A549 (cell line): ENCODE measurements around the gene GAS7. TPM values are rescaled to one million over a fixed set of nuclear protein-coding genes. Genes with fewer than 3 reads are reported as not detected.

Experiments
- ATAC-seq, 2 experiments: fragments of 200-7000 bp in 1 of 2; fragments of >200 bp in 1 of 2; cut with Nextera tagmentation in 1 of 2; cut with Tn5 transposase in 1 of 2; 3 replicates each; pipeline versions ENCODE4 v1.8.0 to v1.9.1; 2018 to 2020; ENCODE audit warnings: mild to moderate bottlenecking in 1 of 2, moderate library complexity in 1 of 2
- CTCF ChIA-PET: fragments of 300-600 bp; sonication (Branson Sonifier 250); formaldehyde crosslinking; extraction: SDS; loops from one replicate; lab custom pipeline; 2021; ENCODE audit warnings: antibody characterized with exemption, inconsistent platforms; lab: Yijun Ruan, JAX
- POLR2A ChIA-PET: fragments of 350-600 bp; formaldehyde crosslinking; extraction: SDS; loops from one replicate; lab custom pipeline; 2021; ENCODE audit warnings: antibody characterized with exemption, inconsistent platforms; lab: Yijun Ruan, JAX
- DNase-seq, 2 experiments: peaks; one replicate each; pipeline versions ENCODE4 v3.0.0 to v3.0.0-alpha.2; 2011 to 2016; ENCODE audit warnings: low read depth in 1 of 2, low spot score in 1 of 2
- FAIRE-seq: peaks from 2 replicates; lab custom pipeline; 2011; peaks lifted over from hg19 to GRCh38; lab: Jason Lieb, UNC
- H3K27ac ChIP-seq, 2 experiments: fragments of >200 bp; sonication (Bioruptor Twin); formaldehyde crosslinking; 3 replicates each; pipeline ENCODE4 v1.5.1; 2016 to 2017
- H3K4me1 ChIP-seq: fragments of >200 bp; sonication (Bioruptor Twin); formaldehyde crosslinking; 3 replicates; pipeline ENCODE4 v1.6.1; 2016
- H3K4me2 ChIP-seq: fragments of >200 bp; sonication (Bioruptor Twin); formaldehyde crosslinking; 3 replicates; pipeline ENCODE4 v1.6.1; 2016
- H3K4me3 ChIP-seq: fragments of >200 bp; sonication (Bioruptor Twin); formaldehyde crosslinking; 3 replicates; pipeline ENCODE4 v1.5.1; 2016
- H3K9me3 ChIP-seq: fragments of >200 bp; sonication (Bioruptor Twin); formaldehyde crosslinking; 3 replicates; pipeline ENCODE4 v1.6.1; 2016
- CEBPB ChIP-seq, 2 experiments: fragments of >200 bp in 1 of 2; sonication (Bioruptor Twin) in 1 of 2; formaldehyde crosslinking in 1 of 2; IDR thresholded peaks; 2 replicates each; pipeline ENCODE4 v1.6.1; 2012 to 2016
- ESRRA ChIP-seq: fragments of 150-350 bp; IDR thresholded peaks from 2 replicates; pipeline ENCODE4 v1.6.1; 2014; ENCODE audit warnings: mild to moderate bottlenecking, low read length, borderline replicate concordance
- HDAC2 ChIP-seq: fragments of 200-600 bp; sonication (generic); IDR thresholded peaks from 2 replicates; pipeline ENCODE4 v1.6.1; 2016
- HES2 ChIP-seq: fragments of >200 bp; sonication (Bioruptor Twin); formaldehyde crosslinking; IDR thresholded peaks from 2 replicates; pipeline ENCODE4 v1.6.1; 2016
- HOXB5 ChIP-seq: fragments of 250-450 bp; sonication (Bioruptor Pico); IDR thresholded peaks from 2 replicates; pipeline ENCODE4 v1.5.0; 2020; ENCODE audit warnings: mild to moderate bottlenecking, moderate library complexity
- JUN ChIP-seq, 2 experiments: fragments of >200 bp; sonication (Bioruptor Twin); formaldehyde crosslinking; IDR thresholded peaks; 2 replicates in 1 of 2; 3 replicates in 1 of 2; pipeline ENCODE4 v1.6.1; 2016 to 2017
- JUNB ChIP-seq: fragments of >200 bp; sonication (Bioruptor Twin); formaldehyde crosslinking; IDR thresholded peaks from 2 replicates; pipeline ENCODE4 v1.6.1; 2016
- KDM5A ChIP-seq: fragments of 200-600 bp; sonication (generic); IDR thresholded peaks from 2 replicates; pipeline ENCODE4 v1.6.1; 2016; ENCODE audit warnings: antibody characterized with exemption, mild to moderate bottlenecking
- MAFK ChIP-seq: fragments of 450-650 bp; IDR thresholded peaks from 2 replicates; pipeline ENCODE4 v1.6.1; 2014; ENCODE audit not compliant: partially characterized antibody
- MYC ChIP-seq: IDR thresholded peaks from 2 replicates; pipeline ENCODE4 v1.6.1; 2012; ENCODE audit warnings: mild to moderate bottlenecking, inconsistent platforms, low read length, improper control_type of control experiment, borderline replicate concordance
- NFE2L2 ChIP-seq: fragments of 150-350 bp; conservative IDR thresholded peaks from 2 replicates; pipeline ENCODE4 v1.6.1; 2014; ENCODE audit warnings: low read length
- NPAS2 ChIP-seq: fragments of 250-450 bp; sonication (Bioruptor Pico); IDR thresholded peaks from 2 replicates; pipeline ENCODE4 v1.8.0; 2022; ENCODE audit warnings: mild to moderate bottlenecking, moderate library complexity, borderline replicate concordance
- NR3C1 ChIP-seq: fragments of >200 bp; sonication (Bioruptor Twin); formaldehyde crosslinking; IDR thresholded peaks from 3 replicates; pipeline ENCODE4 v1.6.1; 2017
- POLR2A ChIP-seq: IDR thresholded peaks from 2 replicates; pipeline ENCODE4 v1.6.1; 2012; ENCODE audit warnings: mild to moderate bottlenecking, low read length
- RARB ChIP-seq: fragments of 250-450 bp; sonication (Bioruptor Pico); IDR thresholded peaks from 2 replicates; pipeline ENCODE4 v1.8.0; 2021; ENCODE audit warnings: mild to moderate bottlenecking, moderate library complexity
- SREBF2 ChIP-seq: fragments of 450-650 bp; IDR thresholded peaks from 2 replicates; pipeline ENCODE4 v1.6.1; 2014; ENCODE audit warnings: mild to moderate bottlenecking, moderate library complexity
- TP53 ChIP-seq: fragments of 250-450 bp; sonication (Bioruptor Pico); IDR thresholded peaks from 2 replicates; pipeline ENCODE4 v1.5.0; 2021; ENCODE audit warnings: mild to moderate bottlenecking, moderate library complexity
- ZC3H11A ChIP-seq: fragments of 450-650 bp; IDR thresholded peaks from 2 replicates; pipeline ENCODE4 v1.6.1; 2014; ENCODE audit warnings: antibody characterized with exemption, mild to moderate bottlenecking
- ZFP36 ChIP-seq: fragments of 450-650 bp; IDR thresholded peaks from 2 replicates; pipeline ENCODE4 v1.6.1; 2014; ENCODE audit warnings: borderline replicate concordance; ENCODE audit not compliant: partially characterized antibody
- ZNF302 ChIP-seq: fragments of 250-450 bp; sonication (Bioruptor Pico); IDR thresholded peaks from 2 replicates; pipeline ENCODE4 v1.9.0; 2021; ENCODE audit warnings: inconsistent platforms, mild to moderate bottlenecking, moderate library complexity
- WGBS: methylation state at CpG from one replicate; pipeline ENCODE4 v1.1.6; 2017; ENCODE audit errors: missing lambda C conversion rate; 5-methylcytosine and 5-hydroxymethylcytosine counted together
- polyA plus RNA-seq, 4 experiments: library from polyadenylated mRNA; depleted of rRNA in 3 of 4; stranded (reverse); fragments of >200 nt; fragmentation: RNase III in 1 of 4; extraction: RNeasy Plus Mini Kit Qiagen cat#74134 plus additional on column Dnase treatment in 1 of 4; gene quantifications; 2 replicates in 3 of 4; 3 replicates in 1 of 4; pipeline ENCODE4 v1.2.3, GENCODE V29; 2011 to 2017

The GAS7 gene
- polyA plus RNA-seq, 2 of the 4 experiments (the other 2 are of a cell fraction): 1.3 to 1.5 TPM

GRCh38 chr17:9860851-9861250 lies 337.6 kb downstream of the GAS7 start:
- TF ChIP-seq HOXB5 (CRISPR knock-in tag) (no peak), NR3C1 (no peak), JUN (IDR thresholded peaks at IDR 0.05) (no peak), MYC (no peak), CEBPB (IDR thresholded peaks at IDR 0.05) (no peak), ZC3H11A (no peak), NPAS2 (CRISPR knock-in tag) (no peak), KDM5A (no peak), NFE2L2 (no peak), SREBF2 (no peak), HDAC2 (no peak), POLR2A (no peak), ZNF302 (CRISPR knock-in tag) (no peak), TP53 (CRISPR knock-in tag) (no peak), MAFK (no peak), JUNB (no peak), ESRRA (no peak), ZFP36 (no peak), HES2 (no peak), RARB (no peak)
- ChIA-PET CTCF (interaction anchor here (0.6 to 1.4 kb wide), 4 partner anchors 12 to 64 kb away, joined by 3 to 5 read pairs (median 4); no protein-coding TSS in a partner anchor), POLR2A (no interaction called here)
- 79% methylated on average over 7 of the region's 7 CpGs for WGBS
- no peak for FAIRE-seq
- 0 out of 3 replicates have a peak, but pooled peaks cover 4% of the 10 kb centered on the region for H3K4me1 ChIP-seq
- H3K27ac ChIP-seq: no peak overlapping the region
- ATAC-seq: no peak
- no peak overlapping the region for H3K4me3 ChIP-seq
- peaks cover 45% of the 10 kb centered on the region for H3K9me3 ChIP-seq
- no peak overlapping the region for H3K4me2 ChIP-seq
- DNase-seq: no peak

Other genes starting within 250 kb of the GAS7 start
- gene MYH13, start 174.4 kb upstream of the GAS7 start, polyA plus RNA-seq (2011; rRNA removed): not detected in 2 replicates
- gene MYH13, start 174.4 kb upstream of the GAS7 start, polyA plus RNA-seq (2017; fragmentation: RNase III; extraction: RNeasy Plus Mini Kit Qiagen cat#74134 plus additional on column Dnase treatment): not detected in 3 replicates
- gene MYH8, start 223.3 kb upstream of the GAS7 start, polyA plus RNA-seq (2011; rRNA removed): not detected in 2 replicates
- gene MYH8, start 223.3 kb upstream of the GAS7 start, polyA plus RNA-seq (2017; fragmentation: RNase III; extraction: RNeasy Plus Mini Kit Qiagen cat#74134 plus additional on column Dnase treatment): not detected in 3 replicates